GM21381 (cell line): ENCODE results near the gene CTNNBL1.
A peak's percentile ranks its signal among the peaks of the same experiment; 100 is the strongest.
"Not testable (repeated sequence)": the region's sequence is repeated elsewhere in the genome, so short reads cannot be mapped to it uniquely, and the experiment has no call there.

ENCODE experiments used
- ATAC-seq: cut with Tn5 transposase; IDR thresholded peaks from one replicate; pipeline ENCODE4 v1.9.1; 2021; ENCODE audit warnings: mild to moderate bottlenecking, moderate library complexity; ENCODE audit not compliant: unreplicated experiment

The CTNNBL1 gene, protein sequence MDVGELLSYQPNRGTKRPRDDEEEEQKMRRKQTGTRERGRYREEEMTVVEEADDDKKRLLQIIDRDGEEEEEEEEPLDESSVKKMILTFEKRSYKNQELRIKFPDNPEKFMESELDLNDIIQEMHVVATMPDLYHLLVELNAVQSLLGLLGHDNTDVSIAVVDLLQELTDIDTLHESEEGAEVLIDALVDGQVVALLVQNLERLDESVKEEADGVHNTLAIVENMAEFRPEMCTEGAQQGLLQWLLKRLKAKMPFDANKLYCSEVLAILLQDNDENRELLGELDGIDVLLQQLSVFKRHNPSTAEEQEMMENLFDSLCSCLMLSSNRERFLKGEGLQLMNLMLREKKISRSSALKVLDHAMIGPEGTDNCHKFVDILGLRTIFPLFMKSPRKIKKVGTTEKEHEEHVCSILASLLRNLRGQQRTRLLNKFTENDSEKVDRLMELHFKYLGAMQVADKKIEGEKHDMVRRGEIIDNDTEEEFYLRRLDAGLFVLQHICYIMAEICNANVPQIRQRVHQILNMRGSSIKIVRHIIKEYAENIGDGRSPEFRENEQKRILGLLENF

DNA sequence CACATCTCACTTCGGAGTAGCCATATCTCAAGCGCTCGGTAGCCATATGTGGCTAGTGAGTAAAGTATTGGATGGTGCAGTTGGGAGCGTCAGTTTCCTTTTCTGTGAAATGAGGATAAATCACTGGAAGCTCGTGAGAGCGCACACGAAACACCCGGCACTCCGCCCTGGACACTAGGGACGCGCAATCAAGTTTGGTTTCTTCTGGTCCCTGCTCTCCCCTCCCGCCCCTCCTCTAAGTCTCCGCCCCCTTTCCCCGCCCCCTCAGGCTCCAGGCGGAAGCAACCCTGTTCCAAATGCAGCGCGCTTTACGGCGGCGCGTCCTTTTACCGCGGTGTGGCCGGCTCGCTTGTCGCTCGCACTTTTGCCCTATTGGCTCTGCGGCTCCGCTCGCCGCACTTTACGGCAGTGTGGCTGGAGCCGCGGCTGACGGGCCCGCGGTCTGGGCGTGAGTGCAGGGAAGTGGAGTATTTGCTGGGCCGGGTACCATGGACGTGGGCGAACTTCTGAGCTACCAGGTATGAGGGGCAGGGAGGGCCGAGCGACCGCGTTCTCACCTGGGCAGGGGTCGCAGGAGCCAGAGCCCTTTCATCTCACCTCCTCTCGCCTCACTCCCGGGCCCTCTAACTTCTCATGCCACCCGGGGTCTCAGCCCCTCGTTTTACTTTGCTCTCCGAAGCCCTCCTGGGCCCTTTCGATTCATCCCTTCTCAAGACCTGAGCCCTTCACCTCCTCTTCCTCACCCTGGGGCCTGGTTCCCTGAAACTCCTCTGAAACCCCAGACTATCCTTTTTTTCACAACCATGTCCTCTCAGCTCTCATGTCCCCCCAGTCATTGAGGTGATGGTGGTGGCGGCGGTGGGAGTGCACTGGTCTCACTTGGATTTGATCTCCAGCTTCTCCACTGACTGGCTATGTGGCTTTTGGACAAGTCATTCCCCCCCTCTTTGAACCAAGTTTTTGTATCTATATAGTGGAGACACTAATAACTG is at the start of gene CTNNBL1:
CTNNBL1 (plus strand) TSS at position 396 of the 992 bp plus-strand sequence; CDS start at position 489, 93 bp downstream.
- ATAC-seq = peak; percentile 87

DNA sequence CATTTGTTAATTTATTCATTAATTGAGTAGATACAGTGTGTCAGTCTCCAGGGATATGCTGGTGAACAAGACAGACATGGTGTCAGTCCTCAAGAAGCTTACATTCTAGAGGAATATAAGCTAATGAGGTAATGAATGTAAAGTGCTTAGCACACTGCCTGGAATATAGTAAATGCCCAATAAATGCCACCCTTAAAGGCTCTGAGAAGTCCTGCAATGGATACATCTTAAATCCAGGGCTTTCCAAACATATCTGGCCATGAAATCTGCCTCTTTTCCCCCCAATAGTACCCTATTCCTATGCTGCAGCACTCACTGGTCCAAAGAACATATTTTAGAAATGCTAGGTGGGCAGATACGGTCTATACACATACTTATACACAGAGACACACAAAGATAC is 49.2 kb upstream of the CTNNBL1 start:
- no peak for ATAC-seq

DNA sequence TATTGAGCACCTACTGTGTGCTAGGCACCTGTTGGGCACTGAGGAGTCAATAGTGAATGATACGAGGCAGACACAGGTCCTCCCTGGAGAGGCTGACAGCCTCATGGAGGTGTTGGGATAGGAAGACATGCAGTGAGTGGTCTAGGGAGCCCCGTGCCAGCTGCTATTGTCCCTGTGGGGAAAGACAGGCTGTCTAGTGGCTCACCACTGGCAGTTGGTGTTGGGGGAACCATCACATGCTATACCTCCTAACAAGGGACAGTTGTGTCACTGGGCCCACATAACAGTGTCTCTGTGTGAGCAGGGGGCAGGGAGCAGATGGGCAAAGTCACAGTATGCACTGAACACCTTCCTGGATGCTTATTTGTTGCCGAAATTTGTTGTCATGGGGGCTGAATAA is 45.9 kb upstream of the CTNNBL1 start:
- no peak for ATAC-seq

DNA sequence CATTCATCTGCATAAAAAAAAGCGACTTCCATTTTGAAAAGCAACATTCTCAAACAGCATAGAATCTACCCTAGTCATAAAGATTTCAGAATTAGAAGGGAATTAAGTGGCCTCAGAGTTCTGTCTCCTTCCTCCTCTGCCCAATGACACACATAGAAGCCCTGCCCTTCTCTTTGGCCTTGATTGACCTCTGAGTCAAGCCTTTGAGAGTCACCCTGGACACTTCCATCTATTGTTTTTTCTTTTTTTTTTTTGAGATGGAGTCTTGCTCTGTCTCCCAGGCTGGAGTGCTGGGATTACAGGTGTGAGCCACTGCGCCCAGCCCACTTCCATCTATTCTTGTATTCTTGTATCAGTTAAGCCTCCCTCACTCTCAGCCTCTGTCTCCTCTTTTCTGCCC is 44.8 kb upstream of the CTNNBL1 start:
- no peak for ATAC-seq

DNA sequence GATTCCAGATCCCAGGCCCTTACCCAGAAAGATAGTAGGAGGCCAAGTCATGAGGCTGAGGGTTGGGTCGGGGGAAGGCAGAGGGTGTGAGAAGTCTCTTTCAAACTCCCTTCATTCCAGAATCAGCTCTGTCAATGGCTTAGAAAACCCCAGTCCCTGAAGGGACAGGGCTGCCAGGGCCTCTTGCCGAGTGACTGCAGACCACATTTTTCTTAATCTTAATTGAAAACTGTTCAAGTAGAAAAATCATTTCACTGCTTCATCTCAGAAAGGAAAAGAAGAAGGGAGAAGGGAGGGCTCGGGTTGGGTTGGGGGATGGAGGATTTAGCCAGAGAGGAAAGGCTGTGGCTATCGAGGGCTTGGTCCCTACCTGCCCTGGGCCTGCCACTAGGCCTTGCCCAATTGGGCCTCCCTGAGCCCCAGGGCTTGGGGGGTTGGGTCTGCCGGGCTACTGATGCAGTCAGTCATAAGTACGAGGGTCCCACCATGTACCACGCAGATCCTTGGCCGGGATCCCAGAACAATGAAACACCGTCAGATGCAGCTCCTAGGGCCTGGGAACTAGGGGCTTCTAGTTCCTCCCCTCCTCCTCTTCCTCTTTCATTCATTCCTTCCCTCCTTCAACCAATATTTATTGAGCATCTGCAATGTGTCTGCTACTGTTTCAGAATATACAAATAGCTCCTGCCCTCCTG is 44.0 kb upstream of the CTNNBL1 start:
- ATAC-seq = no peak

DNA sequence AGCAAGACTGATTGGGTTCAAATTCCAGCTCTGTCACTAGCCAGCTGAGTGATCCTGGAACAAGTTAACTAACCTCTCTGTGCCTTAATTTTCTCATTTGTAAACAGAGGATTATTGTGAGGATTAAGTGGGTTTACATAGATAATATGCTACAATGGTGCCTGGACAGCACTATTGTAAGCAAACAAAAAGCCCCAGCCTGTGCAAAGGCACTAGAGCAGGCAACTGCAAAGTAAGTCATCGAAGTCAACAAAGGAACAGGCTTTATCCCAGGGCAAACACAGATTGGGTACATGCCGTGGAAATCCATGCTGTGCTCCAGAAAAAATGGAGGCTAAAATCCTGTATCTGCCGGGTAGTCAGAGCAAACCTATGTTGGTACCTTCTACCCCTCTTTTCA is 43.2 kb upstream of the CTNNBL1 start:
- ATAC-seq = no peak

DNA sequence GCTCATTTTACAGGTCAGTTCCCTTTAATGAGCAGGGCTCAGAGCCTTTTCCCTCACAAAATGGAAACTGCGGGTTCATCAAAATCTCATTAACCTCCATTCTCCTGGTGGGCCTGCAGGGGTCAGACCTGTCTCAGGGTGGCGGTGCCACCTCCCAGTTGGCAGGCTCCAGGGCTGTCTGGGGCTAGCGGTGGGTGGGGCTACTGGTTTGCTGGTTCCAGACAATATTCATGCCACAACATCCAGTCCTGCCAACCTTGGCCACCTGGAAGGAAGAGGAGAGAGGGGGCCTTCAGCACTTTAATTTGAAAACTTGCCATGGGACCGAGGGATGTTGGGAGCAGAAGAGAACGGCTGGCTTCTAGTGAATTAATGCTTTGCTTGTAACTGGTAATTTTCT is 41.9 kb upstream of the CTNNBL1 start:
- no peak for ATAC-seq

DNA sequence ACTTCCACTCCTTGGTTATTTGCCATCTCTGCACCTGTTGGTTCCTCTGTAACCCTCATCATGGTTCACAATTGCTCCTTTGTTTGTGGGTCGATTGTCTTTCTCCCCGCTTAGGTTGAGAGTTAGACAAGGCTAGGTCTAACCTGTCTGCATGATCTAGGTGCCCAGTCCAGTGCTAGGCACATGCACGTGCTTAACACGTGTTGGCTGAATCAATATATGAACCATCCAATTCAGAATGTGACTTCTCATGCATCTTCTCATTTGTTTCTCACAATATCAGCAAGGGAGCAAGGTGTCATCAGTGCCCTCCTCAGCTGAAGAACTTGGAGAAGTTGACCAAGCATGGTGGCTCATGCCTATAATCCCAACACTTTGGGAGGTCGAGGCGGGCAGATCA is 36.9 kb upstream of the CTNNBL1 start:
- ATAC-seq = no peak

DNA sequence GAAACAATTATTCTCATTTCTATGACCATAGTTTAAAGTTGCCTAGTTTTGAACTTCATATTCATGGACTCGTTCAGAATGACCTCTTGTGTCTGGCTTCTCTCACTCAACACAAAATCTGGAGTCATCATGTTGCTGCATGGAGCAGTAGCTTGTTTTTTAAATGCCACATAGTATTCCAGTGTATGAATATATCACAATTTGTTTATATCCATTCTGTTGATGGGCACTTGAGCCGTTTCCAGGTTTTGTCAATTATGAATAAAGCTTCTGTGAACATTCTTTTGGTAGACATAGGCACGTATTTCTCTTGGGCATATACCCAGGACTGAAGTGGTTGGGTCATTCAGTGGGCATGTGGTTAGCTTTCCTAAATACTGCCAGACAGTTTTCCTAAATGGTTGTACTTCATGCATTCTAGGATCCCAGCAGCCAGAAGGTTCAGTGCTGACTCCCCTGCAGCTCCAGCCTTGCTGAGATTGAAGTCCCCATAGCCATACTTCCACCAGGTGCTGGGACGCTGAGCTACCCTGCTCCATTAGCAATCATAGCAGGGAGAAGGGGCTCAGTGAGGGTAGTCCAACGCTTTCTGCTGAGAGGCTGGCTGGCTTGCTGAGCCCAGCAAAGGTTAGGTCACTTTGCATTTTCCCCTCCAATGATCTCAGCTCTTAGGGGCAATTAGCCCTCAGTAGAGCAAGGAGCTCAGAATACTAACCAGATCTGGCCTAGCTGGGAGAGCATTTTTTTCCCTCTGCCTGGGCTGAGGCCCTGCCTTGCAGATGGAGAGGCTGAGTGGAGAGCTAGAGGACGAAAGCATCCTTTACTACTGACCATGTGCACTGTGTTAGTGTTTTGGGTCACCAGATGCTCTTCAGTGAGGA is 35.7 kb upstream of the CTNNBL1 start:
- no peak for ATAC-seq

DNA sequence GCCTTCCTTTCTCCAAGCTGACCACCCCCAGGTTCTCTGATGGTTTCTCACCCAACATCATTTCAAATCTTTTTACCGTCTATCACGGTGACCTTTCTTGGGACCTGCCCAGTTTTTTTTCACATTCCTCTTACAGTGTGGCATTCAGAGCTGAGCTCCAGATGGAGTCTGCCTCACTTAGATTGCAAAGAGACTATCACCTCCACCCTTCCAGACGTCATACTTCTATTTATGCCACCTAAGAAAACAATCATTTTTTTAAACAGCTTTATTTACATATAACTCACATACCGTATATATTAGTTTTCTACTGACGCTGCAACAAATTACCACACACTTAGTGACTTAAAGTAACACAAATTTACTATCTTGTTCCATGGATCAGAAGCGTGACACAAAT is 32.3 kb upstream of the CTNNBL1 start:
- no peak for ATAC-seq

DNA sequence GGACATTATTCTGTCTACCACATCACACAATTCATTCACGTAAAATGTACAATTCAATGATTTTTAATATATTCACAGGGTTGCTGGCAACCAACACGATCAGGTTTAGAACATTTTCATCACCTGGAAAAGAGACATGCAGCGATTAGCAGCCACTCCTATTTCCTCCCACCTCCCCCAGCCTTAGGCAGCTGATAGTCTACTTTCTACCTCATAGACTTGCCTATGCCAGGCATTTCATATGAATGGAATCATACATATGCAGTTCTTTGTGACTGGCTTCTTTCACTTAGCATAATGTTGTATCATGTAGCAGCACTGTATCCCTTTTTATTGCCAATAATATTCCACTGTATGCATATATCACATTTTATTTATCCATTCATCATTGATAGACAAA is 31.5 kb upstream of the CTNNBL1 start:
- ATAC-seq = no peak

DNA sequence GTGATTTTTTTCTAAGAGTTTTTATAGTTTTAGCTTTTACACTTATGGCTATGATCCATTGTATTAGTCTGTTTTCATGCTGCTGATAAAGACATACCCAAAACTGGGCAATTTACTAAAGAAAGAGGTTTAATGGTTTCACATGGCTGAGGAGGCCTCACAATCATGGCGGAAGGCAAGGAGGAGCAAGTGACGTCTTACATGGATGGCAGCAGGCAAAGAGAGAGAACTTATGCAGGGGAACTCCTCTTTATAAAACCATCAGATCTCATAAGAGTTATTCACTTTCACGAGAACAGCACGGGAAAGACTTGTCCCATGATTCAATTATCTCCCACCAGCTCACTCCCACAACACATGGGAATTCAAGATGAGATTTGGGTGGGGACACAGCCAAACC is 29.2 kb upstream of the CTNNBL1 start:
- ATAC-seq = not testable (repeated sequence)

DNA sequence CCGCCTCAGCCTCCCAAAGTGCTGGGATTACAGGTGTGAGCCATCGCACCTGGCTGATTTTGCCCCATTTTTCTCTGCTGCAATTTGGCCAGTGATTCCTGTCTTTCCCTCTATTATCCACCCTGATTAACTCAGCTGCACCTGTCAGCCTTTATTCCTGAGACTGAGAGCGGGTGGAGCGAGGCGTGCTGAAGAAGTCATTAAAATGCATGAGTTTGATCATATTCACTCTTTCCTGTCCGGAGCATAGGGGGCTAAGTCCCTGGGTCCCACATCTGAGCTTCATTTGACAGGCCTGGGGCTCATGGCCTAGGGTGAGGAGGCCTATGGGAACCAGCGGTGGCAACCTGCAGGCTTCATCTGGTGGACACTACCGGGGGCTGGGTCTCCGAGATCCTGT is 25.7 kb upstream of the CTNNBL1 start:
- no peak for ATAC-seq

DNA sequence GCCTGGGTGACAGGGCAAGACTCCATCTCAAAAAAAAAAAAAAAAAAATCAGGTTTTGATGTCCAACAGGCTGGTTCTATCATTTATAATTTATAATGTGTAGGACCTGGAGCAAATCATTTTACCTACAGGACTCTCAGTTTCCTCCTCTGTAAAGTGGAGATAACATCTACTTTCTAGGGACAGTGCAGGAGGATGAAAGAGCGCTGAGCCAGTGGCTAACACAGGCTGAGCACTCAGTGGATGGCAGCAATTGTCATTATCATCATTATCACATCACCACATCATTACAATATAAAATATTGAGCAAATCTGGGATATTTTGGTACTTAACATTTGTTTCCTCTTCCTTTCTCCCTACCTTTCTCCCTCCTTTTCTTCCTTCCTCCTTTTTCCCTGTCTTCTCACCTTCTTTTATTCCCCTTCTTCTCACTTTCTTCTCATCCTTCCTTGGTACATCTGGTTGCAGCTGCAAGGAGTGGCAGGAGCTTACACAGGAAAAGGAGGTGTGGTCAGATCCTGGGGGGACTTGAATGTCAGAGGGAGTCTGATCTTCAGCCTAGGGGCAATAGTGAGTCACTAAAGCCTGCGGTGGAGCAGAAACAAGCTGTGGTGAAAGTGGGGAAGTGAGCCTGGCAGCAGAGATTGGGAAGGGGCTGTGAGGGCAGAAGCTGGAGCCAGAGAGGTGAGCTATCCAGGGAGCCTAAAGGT is 24.6 kb upstream of the CTNNBL1 start:
- ATAC-seq = no peak

DNA sequence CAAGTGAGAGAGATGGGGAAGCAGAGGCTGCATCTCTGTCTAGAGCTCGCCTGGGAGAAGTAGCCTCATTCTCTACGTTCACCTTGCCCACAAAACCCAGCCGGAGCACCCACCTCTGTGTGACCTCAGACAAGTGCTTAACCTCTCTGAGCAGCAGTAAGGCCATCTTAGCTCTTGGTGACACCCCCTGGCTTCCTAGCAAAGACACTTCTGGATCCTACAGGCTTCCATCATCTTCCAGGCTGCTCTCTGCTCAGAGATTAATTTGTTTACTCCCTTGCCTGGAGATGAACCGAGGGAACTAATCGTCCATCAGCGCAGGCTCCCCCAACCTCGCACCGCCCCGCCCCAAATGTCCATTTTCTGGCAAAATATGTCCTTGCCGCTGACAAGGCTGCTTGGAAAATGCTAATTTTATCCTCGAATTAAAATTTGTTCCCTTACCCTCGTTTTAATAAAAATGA is 24.0 kb upstream of the CTNNBL1 start:
- no peak for ATAC-seq

DNA sequence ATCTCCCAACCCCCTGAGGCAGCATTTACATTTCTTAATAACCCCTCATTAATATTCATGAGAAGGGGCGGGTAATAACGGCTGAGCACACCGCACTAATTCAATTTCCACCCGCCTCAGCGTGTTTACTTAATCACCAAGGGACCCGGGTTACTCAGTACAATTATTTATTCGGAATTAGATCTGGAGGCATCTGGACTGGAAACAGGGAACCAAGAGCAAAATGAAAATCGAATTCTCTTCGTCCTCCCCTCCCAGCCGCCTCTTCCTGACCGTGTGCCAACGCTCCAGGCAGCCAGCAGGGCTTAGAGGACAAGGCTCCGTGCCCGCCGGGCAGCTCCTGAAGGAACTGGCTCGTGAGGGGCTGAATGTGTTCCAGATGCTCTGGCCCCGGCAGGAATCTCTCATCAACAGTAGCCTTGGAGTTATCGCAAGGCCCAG is 23.5 kb upstream of the CTNNBL1 start:
- no peak for ATAC-seq

DNA sequence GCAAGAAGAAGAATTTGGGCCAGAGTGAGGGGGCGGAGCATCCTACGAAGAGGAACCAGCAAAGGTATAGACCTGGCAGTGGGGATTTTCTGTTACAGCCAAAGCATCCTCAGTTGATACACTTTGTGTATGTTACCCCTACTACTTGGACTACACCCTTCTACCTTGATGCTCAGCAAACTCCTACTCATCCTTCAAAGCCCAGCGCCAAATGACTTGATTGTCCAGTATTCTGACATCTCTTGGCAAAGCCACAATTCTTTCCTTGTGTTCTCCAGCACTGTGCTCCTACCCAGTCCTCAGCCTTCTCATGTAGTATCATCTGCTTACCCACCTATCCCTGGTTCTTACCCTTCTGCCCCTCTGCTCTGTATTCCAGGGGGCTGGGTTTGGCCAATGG is 21.7 kb upstream of the CTNNBL1 start:
- no peak for ATAC-seq

DNA sequence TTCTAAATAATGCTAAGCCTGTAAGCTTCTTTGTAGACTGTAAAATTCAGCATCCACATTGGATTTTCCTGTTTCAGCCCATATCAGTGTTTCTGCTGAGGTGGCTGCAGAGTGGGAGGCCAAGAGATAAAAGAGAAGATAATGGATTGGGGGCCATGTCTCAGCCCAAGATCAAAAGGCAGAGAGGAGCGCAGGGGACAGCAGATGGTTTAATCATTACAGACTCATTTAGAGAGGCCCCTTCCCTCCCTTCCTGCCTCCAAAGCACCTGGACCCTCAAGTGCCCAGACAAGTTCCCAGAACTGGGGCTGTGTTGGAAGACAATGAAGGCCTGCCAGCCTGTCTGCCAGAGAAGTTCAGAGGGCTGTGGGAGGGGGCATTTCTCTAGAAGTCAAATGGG is 20.4 kb upstream of the CTNNBL1 start:
- ATAC-seq = no peak

DNA sequence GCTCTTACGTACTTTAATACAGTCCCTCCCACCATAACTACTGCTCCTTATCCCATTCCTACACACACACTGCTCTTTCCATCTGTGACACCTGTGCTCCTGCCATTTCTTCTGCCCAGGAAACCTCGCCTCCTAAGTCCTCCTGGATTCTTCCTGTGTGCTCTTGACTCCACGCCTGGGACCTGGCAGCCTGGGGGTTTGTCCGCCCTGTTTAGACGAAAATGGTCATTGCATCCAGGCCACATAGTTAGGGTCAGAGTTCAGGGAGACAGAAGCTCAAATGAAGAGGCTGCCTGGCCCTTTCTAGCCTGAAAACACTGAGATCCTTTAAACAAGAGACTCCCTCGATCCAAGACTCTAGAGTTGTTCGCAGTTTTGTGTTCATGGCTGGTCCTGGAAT is 17.4 kb upstream of the CTNNBL1 start:
- no peak for ATAC-seq
